ENCODE data around the gene GNAQ.

Gene GNAQ

GRCh38 chr9:77977210-77977611, 54.4 kb downstream of the GNAQ start:
- DNase-seq: peak in 47 of 56 donors; percentile 10 to 82 (median 45)

GRCh38 chr9:77975806-77976205, 55.8 kb downstream of the GNAQ start:
- DNase-seq: no peak

- DNase-seq: no peak
Measured at GRCh38 chr9:77975036-77975435, 56.6 kb downstream of the GNAQ start.

GRCh38 chr9:77974434-77974833, 57.2 kb downstream of the GNAQ start:
- DNase-seq: no peak

- DNase-seq: no peak
Measured at GRCh38 chr9:77969083-77969482, 62.5 kb downstream of the GNAQ start.

- no peak for DNase-seq
Measured at GRCh38 chr9:77968506-77968905, 63.1 kb downstream of the GNAQ start.

- peak in 3 of 56 donors; percentile 6 to 19 (median 8) for DNase-seq
Measured at GRCh38 chr9:77966718-77967117, 64.9 kb downstream of the GNAQ start.

- no peak for DNase-seq
Measured at GRCh38 chr9:77965445-77966123, 66.0 kb downstream of the GNAQ start.

- no peak for DNase-seq
Measured at GRCh38 chr9:77964258-77964657, 67.4 kb downstream of the GNAQ start.

- DNase-seq: no peak
Measured at GRCh38 chr9:77961541-77961940, 70.1 kb downstream of the GNAQ start.

- no peak for DNase-seq
Measured at GRCh38 chr9:77960356-77961153, 71.1 kb downstream of the GNAQ start.

- no peak for DNase-seq
Measured at GRCh38 chr9:77959803-77960202, 71.8 kb downstream of the GNAQ start.

- DNase-seq: no peak
Measured at GRCh38 chr9:77957652-77958051, 74.0 kb downstream of the GNAQ start.

- no peak for DNase-seq
Measured at GRCh38 chr9:77956555-77956954, 75.1 kb downstream of the GNAQ start.

- no peak for DNase-seq
Measured at GRCh38 chr9:77954666-77955015, 77.0 kb downstream of the GNAQ start.

GRCh38 chr9:77954013-77954665, 77.5 kb downstream of the GNAQ start:
- DNase-seq: no peak

GRCh38 chr9:77953590-77953989, 78.0 kb downstream of the GNAQ start:
- DNase-seq: no peak

GRCh38 chr9:77952635-77953328, 78.8 kb downstream of the GNAQ start:
- no peak for DNase-seq

- no peak for DNase-seq
Measured at GRCh38 chr9:77951369-77951768, 80.2 kb downstream of the GNAQ start.

- no peak for DNase-seq
Measured at GRCh38 chr9:77949751-77950436, 81.7 kb downstream of the GNAQ start.

- DNase-seq: no peak
Measured at GRCh38 chr9:77947651-77948050, 84.0 kb downstream of the GNAQ start.

Measured in amygdala (tissue), 56 donors.